GM19438 (cell line): ENCODE data around the gene KIF7.

ENCODE experiments used
- ATAC-seq: cut with Tn5 transposase; IDR thresholded peaks from one replicate; pipeline ENCODE4 v1.9.1; 2021; ENCODE audit warnings: low read depth; ENCODE audit not compliant: unreplicated experiment

Gene KIF7

GRCh38 chr15:89648106-89649012, 6.9 kb downstream of the KIF7 start:
- no peak for ATAC-seq

- no peak for ATAC-seq
Observed at GRCh38 chr15:89647191-89647851, 7.9 kb downstream of the KIF7 start.

GRCh38 chr15:89646416-89647141, 8.7 kb downstream of the KIF7 start:
- ATAC-seq = no peak

- ATAC-seq = no peak
Observed at GRCh38 chr15:89645680-89646079, 9.6 kb downstream of the KIF7 start.

GRCh38 chr15:89642106-89642505, 13.2 kb downstream of the KIF7 start:
- ATAC-seq = no peak

- ATAC-seq = no peak
Observed at GRCh38 chr15:89641053-89641452, 14.2 kb downstream of the KIF7 start.

- no peak for ATAC-seq
Observed at GRCh38 chr15:89640245-89640644, 15.0 kb downstream of the KIF7 start.

- ATAC-seq = no peak
Observed at GRCh38 chr15:89633585-89633984, 21.7 kb downstream of the KIF7 start.

GRCh38 chr15:89632563-89633430, 22.5 kb downstream of the KIF7 start:
- ATAC-seq = no peak

GRCh38 chr15:89631902-89632264, 23.4 kb downstream of the KIF7 start:
- no peak for ATAC-seq

GRCh38 chr15:89630974-89631901, 24.0 kb downstream of the KIF7 start:
- no peak for ATAC-seq

- no peak for ATAC-seq
Observed at GRCh38 chr15:89630260-89630659, 25.0 kb downstream of the KIF7 start.

GRCh38 chr15:89629829-89630228, 25.4 kb downstream of the KIF7 start:
- no peak for ATAC-seq

- ATAC-seq = no peak
Observed at GRCh38 chr15:89628806-89629715, 26.2 kb downstream of the KIF7 start.

- no peak for ATAC-seq
Observed at GRCh38 chr15:89628301-89628700, 27.0 kb downstream of the KIF7 start.

GRCh38 chr15:89627256-89627970, 27.9 kb downstream of the KIF7 start:
- ATAC-seq = no peak

- ATAC-seq = no peak
Observed at GRCh38 chr15:89625716-89626115, 29.6 kb downstream of the KIF7 start.

GRCh38 chr15:89623165-89623564, 32.1 kb downstream of the KIF7 start:
- ATAC-seq = no peak
